ENCODE data around the gene CRIP2. TPM values are rescaled to one million over a fixed set of nuclear protein-coding genes. Genes with fewer than 3 reads are reported as not detected.

CRIP2 gene
- total RNA-seq, 5 donors from 2014 or later (not counting 1 experiment from before 2014, with no cell fraction given), result 6.4 to 38.7 (median 19.7) TPM

DNA sequence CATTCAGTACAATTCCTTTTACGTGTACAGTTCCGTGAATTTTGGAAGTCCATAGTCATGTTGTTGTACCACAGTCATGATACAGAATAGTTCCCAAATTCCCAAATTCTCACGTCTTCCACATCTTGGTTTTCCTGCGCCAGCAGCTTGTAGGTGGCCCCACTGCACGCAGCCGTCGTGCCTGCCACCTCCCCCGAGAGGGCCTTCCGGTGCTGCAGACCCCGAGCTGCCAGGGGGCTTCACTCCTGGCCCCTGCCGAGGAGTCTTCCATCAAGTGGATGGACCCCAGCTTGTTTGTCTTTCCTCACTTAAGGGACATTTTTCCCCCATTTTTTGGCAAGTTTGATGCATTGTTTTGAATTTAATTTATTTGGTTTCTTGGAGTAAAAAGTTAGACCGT lies 38.2 kb upstream of the CRIP2 start:
- no peak for DNase-seq
- Mint-ChIP-seq H3K27me3 (no peaks in the 10 kb centered on the region), H3K4me3 (no peak overlapping the region), H3K27ac (no peak overlapping the region), H3K9me3 (no peaks in the 10 kb centered on the region), H3K4me1 (peaks cover 13 to 27% (median 19%) of the 10 kb centered on the region in 3 donors), H3K36me3 (no peaks in the 10 kb centered on the region)
- Histone ChIP-seq H3K9me3 (no peaks in the 10 kb centered on the region), H3K4me1 (ENCODE audit: control insufficient read depth in 1 of 2, extremely low read depth in 1 of 2, insufficient read depth in 2 of 2, low read length in 2 of 2) (peaks cover 0 to 14% of the 10 kb centered on the region in 2 experiments), H3K4me3 (ENCODE audit: control insufficient read depth in 1 of 2, extremely low read depth in 1 of 2, low read length in 1 of 2) (no peak overlapping the region), H3K27ac (ENCODE audit: low read length) (no peak overlapping the region), H3K27me3 (replicated peaks in 1 of 2; ENCODE audit: control insufficient read depth in 2 of 2, extremely low read depth in 1 of 2, insufficient read depth in 2 of 2, low read length in 1 of 2) (no peaks in the 10 kb centered on the region), H3K36me3 (ENCODE audit: control insufficient read depth in 2 of 2, extremely low read depth in 1 of 2, insufficient read depth in 1 of 2, low read length in 1 of 2) (peaks cover 10 to 19% of the 10 kb centered on the region in 2 donors)
- ChIA-PET CTCF (no interaction called here), POLR2A (no interaction called here)
- ATAC-seq (replicated peaks in 1 of 4), result no peak
- 93% methylated on average over 5 of the region's 12 CpGs for WGBS (ENCODE audit: insufficient coverage)

DNA sequence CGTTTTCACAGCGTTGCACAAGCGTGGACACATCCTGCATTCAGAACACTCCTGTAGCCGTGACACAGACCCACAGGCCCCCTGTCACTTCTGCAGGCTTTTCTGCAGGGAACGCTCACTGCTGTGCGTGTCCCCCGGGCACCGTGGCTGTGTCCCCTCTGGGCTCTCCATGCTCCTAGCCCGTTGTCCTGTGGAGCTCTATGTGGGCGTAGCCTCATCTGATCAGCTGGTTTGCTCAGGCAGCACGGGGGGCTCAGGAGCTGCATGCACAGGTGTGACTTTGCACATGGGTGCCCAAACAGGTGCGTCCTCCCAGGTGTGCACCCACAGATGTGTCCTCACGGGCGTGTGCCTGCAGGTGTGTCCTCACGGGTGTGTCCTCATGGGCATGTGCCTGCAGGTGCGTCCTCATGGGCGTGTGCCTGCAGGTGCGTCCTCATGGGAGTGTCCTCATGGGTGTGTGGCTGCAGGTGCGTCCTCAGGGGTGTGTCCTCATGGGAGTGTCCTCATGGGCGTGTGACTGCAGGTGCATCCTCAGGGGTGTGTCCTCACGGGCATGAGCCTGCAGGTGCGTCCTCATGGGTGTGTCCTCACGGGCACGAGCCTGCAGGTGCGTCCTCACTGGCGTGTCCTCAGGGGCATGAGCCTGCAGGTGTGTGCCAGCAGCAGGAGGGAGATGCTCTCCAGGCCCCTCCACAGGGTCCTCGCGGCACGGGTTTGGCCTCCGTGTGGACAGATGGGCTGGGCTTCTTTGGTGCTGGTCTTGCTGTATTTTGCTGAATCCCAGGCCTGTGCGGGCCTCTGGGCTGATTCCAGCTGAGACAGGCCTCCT lies 37.5 kb upstream of the CRIP2 start:
- ChIA-PET CTCF (no interaction called here), POLR2A (no interaction called here)
- Histone ChIP-seq H3K9me3 (no peaks in the 10 kb centered on the region), H3K4me1 (ENCODE audit: control insufficient read depth in 1 of 2, extremely low read depth in 1 of 2, insufficient read depth in 2 of 2, low read length in 2 of 2) (peaks cover 0 to 14% of the 10 kb centered on the region in 2 experiments), H3K4me3 (ENCODE audit: control insufficient read depth in 1 of 2, extremely low read depth in 1 of 2, low read length in 1 of 2) (no peak overlapping the region), H3K27me3 (replicated peaks in 1 of 2; ENCODE audit: control insufficient read depth in 2 of 2, extremely low read depth in 1 of 2, insufficient read depth in 2 of 2, low read length in 1 of 2) (no peaks in the 10 kb centered on the region), H3K27ac (ENCODE audit: low read length) (no peak overlapping the region), H3K36me3 (ENCODE audit: control insufficient read depth in 2 of 2, extremely low read depth in 1 of 2, insufficient read depth in 1 of 2, low read length in 1 of 2) (peaks cover 10 to 19% of the 10 kb centered on the region in 2 donors)
- WGBS (ENCODE audit: insufficient coverage), result 94% methylated on average over 27 of the region's 31 CpGs
- DNase-seq (no peak), ATAC-seq (replicated peaks in 1 of 4) (no peak)
- Mint-ChIP-seq H3K4me1 (peaks cover 13 to 27% (median 19%) of the 10 kb centered on the region in 3 donors), H3K27ac (no peak overlapping the region), H3K9me3 (no peaks in the 10 kb centered on the region), H3K27me3 (no peaks in the 10 kb centered on the region), H3K4me3 (no peak overlapping the region), H3K36me3 (peaks cover 4% of the 10 kb centered on the region)

DNA sequence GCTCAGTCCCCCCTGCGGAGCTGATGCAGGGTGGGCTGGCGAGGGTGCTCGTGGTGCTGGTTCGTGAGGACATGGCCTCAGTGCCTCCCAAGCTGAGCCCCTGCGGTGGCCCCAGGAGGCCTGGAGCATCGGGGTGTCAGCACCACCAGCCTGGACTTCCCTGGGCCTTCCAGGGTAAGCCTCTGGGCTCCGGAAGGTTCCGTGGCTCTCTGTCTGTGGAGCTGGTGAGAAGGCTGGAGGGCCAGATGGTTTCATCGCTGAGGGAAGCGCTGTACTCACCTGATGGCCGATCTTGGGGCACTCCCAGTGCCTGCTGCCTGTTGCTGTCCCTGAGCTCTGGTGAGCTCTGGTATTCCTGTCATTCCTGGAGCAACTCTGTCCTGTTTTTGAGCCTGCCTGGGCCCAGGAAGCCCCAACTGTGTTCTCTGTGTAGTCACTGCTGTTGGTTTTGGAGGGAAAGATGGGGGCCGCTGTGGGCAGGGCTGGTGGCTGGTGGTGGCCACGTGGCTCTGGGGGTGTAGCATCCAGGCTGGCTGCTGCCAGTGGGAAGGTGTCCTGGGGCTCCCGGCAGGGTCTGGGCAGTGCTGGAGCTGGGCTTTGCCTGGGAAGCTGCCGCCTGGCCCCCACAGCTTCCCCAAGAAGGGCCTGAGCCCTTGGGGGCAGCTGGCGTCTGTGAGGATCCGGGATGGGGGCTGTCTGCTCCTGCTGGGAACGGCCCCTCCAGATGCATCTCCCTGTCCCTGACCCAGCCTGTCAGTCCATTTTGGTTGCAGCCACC lies 36.7 kb upstream of the CRIP2 start:
- H3K4me1 Mint-ChIP-seq, result peaks cover 13 to 27% (median 19%) of the 10 kb centered on the region in 3 donors
- H3K4me1 ChIP-seq (ENCODE audit: control insufficient read depth in 1 of 2, extremely low read depth in 1 of 2, insufficient read depth in 2 of 2, low read length in 2 of 2), result peaks cover 0 to 14% of the 10 kb centered on the region in 2 experiments
- ATAC-seq (replicated peaks in 1 of 4) (no peak), DNase-seq (no peak)
- POLR2A ChIA-PET, result no interaction called here
- peaks cover 4% of the 10 kb centered on the region for H3K36me3 Mint-ChIP-seq
- no peaks in the 10 kb centered on the region for H3K9me3 ChIP-seq
- H3K27ac Mint-ChIP-seq, result no peak overlapping the region
- no peaks in the 10 kb centered on the region for H3K27me3 Mint-ChIP-seq
- H3K9me3 Mint-ChIP-seq, result no peaks in the 10 kb centered on the region
- H3K27ac ChIP-seq (ENCODE audit: low read length), result no peak overlapping the region
- no peak overlapping the region for H3K4me3 Mint-ChIP-seq
- no peak overlapping the region for H3K4me3 ChIP-seq (ENCODE audit: control insufficient read depth in 1 of 2, extremely low read depth in 1 of 2, low read length in 1 of 2)
- peaks cover 11 to 23% of the 10 kb centered on the region in 2 donors for H3K36me3 ChIP-seq (ENCODE audit: control insufficient read depth in 2 of 2, extremely low read depth in 1 of 2, insufficient read depth in 1 of 2, low read length in 1 of 2)
- WGBS (ENCODE audit: insufficient coverage), result 95% methylated on average over 16 of the region's 18 CpGs
- no peaks in the 10 kb centered on the region for H3K27me3 ChIP-seq (replicated peaks in 1 of 2; ENCODE audit: control insufficient read depth in 2 of 2, extremely low read depth in 1 of 2, insufficient read depth in 2 of 2, low read length in 1 of 2)
- CTCF ChIA-PET, result no interaction called here

DNA sequence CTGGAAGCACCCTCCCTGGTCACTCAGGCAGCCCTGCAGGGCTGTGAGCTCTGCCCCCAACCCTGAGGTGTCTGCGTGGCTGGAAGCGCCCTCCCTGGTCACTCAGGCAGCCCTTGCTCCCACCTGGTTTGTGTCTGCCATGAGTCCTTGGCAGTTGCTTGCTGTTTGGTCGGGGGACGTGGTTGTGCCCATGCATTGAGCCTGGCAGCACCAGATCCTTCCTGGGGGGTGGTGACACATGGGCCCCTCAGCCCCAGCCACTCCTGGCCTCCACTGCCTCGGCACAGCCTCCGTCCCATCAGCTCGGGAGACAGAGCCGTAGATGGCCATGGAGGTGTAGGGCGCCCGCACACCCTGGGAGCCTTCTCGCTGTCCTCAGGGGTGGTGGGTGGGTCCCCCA lies 35.4 kb upstream of the CRIP2 start:
- Histone ChIP-seq H3K4me3 (ENCODE audit: control insufficient read depth in 1 of 2, extremely low read depth in 1 of 2, low read length in 1 of 2) (no peak overlapping the region), H3K27me3 (replicated peaks in 1 of 2; ENCODE audit: control insufficient read depth in 2 of 2, extremely low read depth in 1 of 2, insufficient read depth in 2 of 2, low read length in 1 of 2) (no peaks in the 10 kb centered on the region), H3K27ac (ENCODE audit: low read length) (no peak overlapping the region), H3K36me3 (ENCODE audit: control insufficient read depth in 2 of 2, extremely low read depth in 1 of 2, insufficient read depth in 1 of 2, low read length in 1 of 2) (peaks cover 14 to 27% of the 10 kb centered on the region in 2 donors), H3K9me3 (no peaks in the 10 kb centered on the region), H3K4me1 (ENCODE audit: control insufficient read depth in 1 of 2, extremely low read depth in 1 of 2, insufficient read depth in 2 of 2, low read length in 2 of 2) (peaks cover 0 to 14% of the 10 kb centered on the region in 2 experiments)
- H3K4me1 Mint-ChIP-seq, result peaks cover 13 to 23% (median 13%) of the 10 kb centered on the region in 3 donors
- no peak overlapping the region for H3K4me3 Mint-ChIP-seq
- H3K36me3 Mint-ChIP-seq, result peaks cover 4% of the 10 kb centered on the region
- POLR2A ChIA-PET, result no interaction called here
- WGBS (ENCODE audit: insufficient coverage), result 90% methylated on average over 7 of the region's 11 CpGs
- DNase-seq, result no peak
- H3K9me3 Mint-ChIP-seq, result no peaks in the 10 kb centered on the region
- no peak overlapping the region for H3K27ac Mint-ChIP-seq
- no peak for ATAC-seq (replicated peaks in 1 of 4)
- no peaks in the 10 kb centered on the region for H3K27me3 Mint-ChIP-seq
- CTCF ChIA-PET, result no interaction called here

- H3K4me1 ChIP-seq (ENCODE audit: control insufficient read depth in 1 of 2, extremely low read depth in 1 of 2, insufficient read depth in 2 of 2, low read length in 2 of 2), result peaks cover 0 to 14% of the 10 kb centered on the region in 2 experiments
- Mint-ChIP-seq H3K4me3 (no peak overlapping the region), H3K27ac (no peak overlapping the region), H3K9me3 (no peaks in the 10 kb centered on the region), H3K4me1 (peaks cover 10 to 20% (median 10%) of the 10 kb centered on the region in 3 donors), H3K27me3 (no peaks in the 10 kb centered on the region), H3K36me3 (peaks cover 4% of the 10 kb centered on the region)
- ChIA-PET CTCF (no interaction called here), POLR2A (no interaction called here)
- H3K4me3 ChIP-seq (ENCODE audit: control insufficient read depth in 1 of 2, extremely low read depth in 1 of 2, low read length in 1 of 2), result no peak overlapping the region
- H3K27ac ChIP-seq (ENCODE audit: low read length), result no peak overlapping the region
- no peaks in the 10 kb centered on the region for H3K9me3 ChIP-seq
- H3K36me3 ChIP-seq (ENCODE audit: control insufficient read depth in 2 of 2, extremely low read depth in 1 of 2, insufficient read depth in 1 of 2, low read length in 1 of 2), result peaks cover 14 to 27% of the 10 kb centered on the region in 2 donors
- WGBS (ENCODE audit: insufficient coverage), result 96% methylated on average over 32 of the region's 33 CpGs
- DNase-seq (no peak), ATAC-seq (replicated peaks in 1 of 4) (no peak)
- H3K27me3 ChIP-seq (replicated peaks in 1 of 2; ENCODE audit: control insufficient read depth in 2 of 2, extremely low read depth in 1 of 2, insufficient read depth in 2 of 2, low read length in 1 of 2), result no peaks in the 10 kb centered on the region
Measured at GRCh38 chr14:105439710-105440553, 34.7 kb upstream of the CRIP2 start.

GRCh38 chr14:105440554-105440900 lies 34.1 kb upstream of the CRIP2 start:
- no peaks in the 10 kb centered on the region for H3K9me3 Mint-ChIP-seq
- peaks cover 7 to 14% (median 7%) of the 10 kb centered on the region in 3 donors for H3K4me1 Mint-ChIP-seq
- H3K27ac ChIP-seq (ENCODE audit: low read length), result no peak overlapping the region
- no peak overlapping the region for H3K4me3 Mint-ChIP-seq
- ATAC-seq (replicated peaks in 1 of 4) (no peak), DNase-seq (no peak)
- peaks cover 4% of the 10 kb centered on the region for H3K36me3 Mint-ChIP-seq
- no peaks in the 10 kb centered on the region for H3K9me3 ChIP-seq
- H3K27me3 ChIP-seq (replicated peaks in 1 of 2; ENCODE audit: control insufficient read depth in 2 of 2, extremely low read depth in 1 of 2, insufficient read depth in 2 of 2, low read length in 1 of 2), result no peaks in the 10 kb centered on the region
- H3K36me3 ChIP-seq (ENCODE audit: control insufficient read depth in 2 of 2, extremely low read depth in 1 of 2, insufficient read depth in 1 of 2, low read length in 1 of 2), result peaks cover 14 to 27% of the 10 kb centered on the region in 2 donors
- ChIA-PET CTCF (no interaction called here), POLR2A (no interaction called here)
- WGBS (ENCODE audit: insufficient coverage), result over 99% methylated on average over 12 of the region's 15 CpGs
- H3K4me3 ChIP-seq (ENCODE audit: control insufficient read depth in 1 of 2, extremely low read depth in 1 of 2, low read length in 1 of 2), result no peak overlapping the region
- no peak overlapping the region for H3K27ac Mint-ChIP-seq
- H3K4me1 ChIP-seq (ENCODE audit: control insufficient read depth in 1 of 2, extremely low read depth in 1 of 2, insufficient read depth in 2 of 2, low read length in 2 of 2), result peaks cover 0 to 14% of the 10 kb centered on the region in 2 experiments
- H3K27me3 Mint-ChIP-seq, result no peaks in the 10 kb centered on the region
